ENCODE results near the gene ABHD2. TPM values are rescaled to one million over a fixed set of nuclear protein-coding genes. Genes with fewer than 3 reads are reported as not detected.

The ABHD2 gene
- total RNA-seq, 1 experiment from 2014 or later, result 148 TPM

DNA sequence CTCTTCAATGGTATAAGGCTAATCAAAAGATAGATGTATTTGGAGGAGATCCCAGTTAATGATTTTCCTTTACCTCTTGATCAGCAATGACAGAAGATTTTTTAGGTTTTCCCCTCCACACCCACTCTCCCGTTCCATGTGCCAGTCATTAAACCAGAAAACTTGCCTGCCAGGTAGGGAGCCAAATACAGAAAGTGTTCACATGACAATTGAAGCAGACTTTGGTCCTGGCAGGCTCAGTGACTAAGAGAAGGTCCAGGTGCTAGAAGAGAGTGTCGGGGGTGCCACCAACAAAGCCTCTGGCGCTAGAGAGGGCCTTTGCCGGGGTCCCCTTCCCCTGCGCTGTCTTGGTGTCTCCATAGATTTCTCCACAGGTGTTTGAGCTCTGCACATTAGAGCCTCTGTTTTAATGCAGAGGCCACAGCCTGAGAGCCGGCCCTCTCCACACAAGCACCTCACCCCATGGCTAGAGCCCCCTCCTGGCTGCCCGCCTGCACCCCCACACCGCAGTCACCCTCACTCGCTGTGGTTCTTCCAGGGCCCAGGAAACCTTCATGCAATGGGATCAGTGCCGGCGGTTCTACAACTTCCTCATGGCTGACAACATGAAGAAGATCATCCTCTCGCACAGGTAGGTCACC is 96.8 kb downstream of the ABHD2 start:
- Histone ChIP-seq H3K9me3 (ENCODE audit: insufficient read depth, low read depth) (no peaks in the 10 kb centered on the region), H3K9me2 (ENCODE audit: insufficient read depth) (no peaks in the 10 kb centered on the region), H3K4me3 (no peak overlapping the region), H3K27me3 (ENCODE audit: insufficient read depth, low read depth) (no peaks in the 10 kb centered on the region), H3K36me3 (ENCODE audit: low read depth) (no peaks in the 10 kb centered on the region), H3K27ac (no peak overlapping the region), H2AFZ (no peak overlapping the region), H4K20me1 (ENCODE audit: insufficient read depth) (no peaks in the 10 kb centered on the region), H3K4me1 (replicated peaks; ENCODE audit: insufficient read depth) (no peaks in the 10 kb centered on the region), H3F3A (ENCODE audit: insufficient read depth, low read depth) (no peaks in the 10 kb centered on the region), H3K4me2 (no peak overlapping the region), H3K79me2 (ENCODE audit: low read depth) (no peaks in the 10 kb centered on the region)
- CTCF ChIA-PET, result no interaction called here
- POLR2A ChIA-PET (ENCODE audit: unreplicated experiment), result no interaction called here
- intact Hi-C loops (cut with micrococcal nuclease; ENCODE audit: unreplicated experiment), result no loop called here
- DNase-seq, result no peak
- BruUV-seq (replicated peaks), result no TSS peak
- TF ChIP-seq, protein P1, sequence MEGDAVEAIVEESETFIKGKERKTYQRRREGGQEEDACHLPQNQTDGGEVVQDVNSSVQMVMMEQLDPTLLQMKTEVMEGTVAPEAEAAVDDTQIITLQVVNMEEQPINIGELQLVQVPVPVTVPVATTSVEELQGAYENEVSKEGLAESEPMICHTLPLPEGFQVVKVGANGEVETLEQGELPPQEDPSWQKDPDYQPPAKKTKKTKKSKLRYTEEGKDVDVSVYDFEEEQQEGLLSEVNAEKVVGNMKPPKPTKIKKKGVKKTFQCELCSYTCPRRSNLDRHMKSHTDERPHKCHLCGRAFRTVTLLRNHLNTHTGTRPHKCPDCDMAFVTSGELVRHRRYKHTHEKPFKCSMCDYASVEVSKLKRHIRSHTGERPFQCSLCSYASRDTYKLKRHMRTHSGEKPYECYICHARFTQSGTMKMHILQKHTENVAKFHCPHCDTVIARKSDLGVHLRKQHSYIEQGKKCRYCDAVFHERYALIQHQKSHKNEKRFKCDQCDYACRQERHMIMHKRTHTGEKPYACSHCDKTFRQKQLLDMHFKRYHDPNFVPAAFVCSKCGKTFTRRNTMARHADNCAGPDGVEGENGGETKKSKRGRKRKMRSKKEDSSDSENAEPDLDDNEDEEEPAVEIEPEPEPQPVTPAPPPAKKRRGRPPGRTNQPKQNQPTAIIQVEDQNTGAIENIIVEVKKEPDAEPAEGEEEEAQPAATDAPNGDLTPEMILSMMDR (conservative IDR thresholded peaks at IDR 0.05), result no peak
- no peak for TF ChIP-seq EZH2 (IDR thresholded peaks at IDR 0.05; ENCODE audit: low read depth)

- TF ChIP-seq, protein P1 (conservative IDR thresholded peaks at IDR 0.05), result no peak
- no peak for TF ChIP-seq EZH2 (IDR thresholded peaks at IDR 0.05; ENCODE audit: low read depth)
- no peaks in the 10 kb centered on the region for H4K20me1 ChIP-seq (ENCODE audit: insufficient read depth)
- no peak overlapping the region for H3K4me3 ChIP-seq
- no peaks in the 10 kb centered on the region for H3K27me3 ChIP-seq (ENCODE audit: insufficient read depth, low read depth)
- DNase-seq, result no peak
- ChIA-PET CTCF (no interaction called here), POLR2A (ENCODE audit: unreplicated experiment) (no interaction called here)
- H3K4me1 ChIP-seq (replicated peaks; ENCODE audit: insufficient read depth), result no peaks in the 10 kb centered on the region
- H3K9me2 ChIP-seq (ENCODE audit: insufficient read depth), result no peaks in the 10 kb centered on the region
- H3K27ac ChIP-seq, result no peak overlapping the region
- H3F3A ChIP-seq (ENCODE audit: insufficient read depth, low read depth), result no peaks in the 10 kb centered on the region
- H3K36me3 ChIP-seq (ENCODE audit: low read depth), result no peaks in the 10 kb centered on the region
- no peak overlapping the region for H2AFZ ChIP-seq
- BruUV-seq (replicated peaks), result no TSS peak
- H3K4me2 ChIP-seq, result no peak overlapping the region
- no peaks in the 10 kb centered on the region for H3K9me3 ChIP-seq (ENCODE audit: insufficient read depth, low read depth)
- no peaks in the 10 kb centered on the region for H3K79me2 ChIP-seq (ENCODE audit: low read depth)
- intact Hi-C loops (cut with micrococcal nuclease; ENCODE audit: unreplicated experiment), result no loop called here
These were observed 98.5 kb downstream of the ABHD2 start for GRCh38 chr15:89186803-89187202.

GRCh38 chr15:89187301-89187985 is 99.2 kb downstream of the ABHD2 start:
- Histone ChIP-seq H2AFZ (no peak overlapping the region), H3K27ac (no peak overlapping the region), H3K36me3 (ENCODE audit: low read depth) (no peaks in the 10 kb centered on the region), H3K9me3 (ENCODE audit: insufficient read depth, low read depth) (no peaks in the 10 kb centered on the region), H3K9me2 (ENCODE audit: insufficient read depth) (no peaks in the 10 kb centered on the region), H3F3A (ENCODE audit: insufficient read depth, low read depth) (no peaks in the 10 kb centered on the region), H3K27me3 (ENCODE audit: insufficient read depth, low read depth) (no peaks in the 10 kb centered on the region), H3K4me1 (replicated peaks; ENCODE audit: insufficient read depth) (no peaks in the 10 kb centered on the region), H4K20me1 (ENCODE audit: insufficient read depth) (no peaks in the 10 kb centered on the region), H3K4me3 (no peak overlapping the region), H3K79me2 (ENCODE audit: low read depth) (no peaks in the 10 kb centered on the region), H3K4me2 (no peak overlapping the region)
- POLR2A ChIA-PET (ENCODE audit: unreplicated experiment), result no interaction called here
- CTCF ChIA-PET, result interaction anchor here (0.7 kb wide), 1 partner anchor 1952 kb away, joined by 3 read pairs; no protein-coding TSS in a partner anchor
- no TSS peak for BruUV-seq (replicated peaks)
- no peak for TF ChIP-seq EZH2 (IDR thresholded peaks at IDR 0.05; ENCODE audit: low read depth)
- TF ChIP-seq, protein P1 (conservative IDR thresholded peaks at IDR 0.05), result no peak
- DNase-seq, result no peak
- intact Hi-C loops (cut with micrococcal nuclease; ENCODE audit: unreplicated experiment), result no loop called here
